Choroid plexus epithelial cell (primary cell): Measurements from ENCODE around the gene RBM38.
"Not testable (repeated sequence)": the region's sequence is repeated elsewhere in the genome, so short reads cannot be mapped to it uniquely, and the experiment has no call there.

Experiments
- DNase-seq: peaks from one replicate; pipeline ENCODE4 v3.0.0-alpha.2; 2010; ENCODE audit warnings: low read depth
- H3K4me3 ChIP-seq: 2 replicates; pipeline ENCODE4 v1.5.1; 2011; ENCODE audit warnings: low read depth, mild to moderate bottlenecking, control low read depth, low read length, moderate library complexity
- CTCF ChIP-seq: conservative IDR thresholded peaks from 2 replicates; pipeline ENCODE4 v1.5.1; 2011; ENCODE audit warnings: low read depth, mild to moderate bottlenecking, control low read depth, inconsistent platforms, low read length, moderate library complexity

The RBM38 gene

GRCh38 chr20:57390604-57391438 lies at the start of gene RBM38:
RBM38 (plus strand) TSS chr20:57391396; CDS start chr20:57391582, 186 bp downstream.
- TF ChIP-seq CTCF, result no peak
- DNase-seq, result peak; percentile 61
- peak within 1 kb of the TSS; percentile 64 for H3K4me3 ChIP-seq

- TF ChIP-seq CTCF, result no peak
- DNase-seq, result no peak
- H3K4me3 ChIP-seq, result no peak overlapping the region
Measured at GRCh38 chr20:57341663-57342062, 49.5 kb upstream of the RBM38 start.

GRCh38 chr20:57342829-57343228 lies 48.4 kb upstream of the RBM38 start:
- no peak overlapping the region for H3K4me3 ChIP-seq
- no peak for TF ChIP-seq CTCF
- peak; percentile 25 for DNase-seq

- TF ChIP-seq CTCF, result peak; percentile 86
- peak; percentile 81 for DNase-seq
- H3K4me3 ChIP-seq, result no peak overlapping the region
Measured at GRCh38 chr20:57346477-57346876, 44.7 kb upstream of the RBM38 start.

GRCh38 chr20:57347393-57347792 lies 43.8 kb upstream of the RBM38 start:
- TF ChIP-seq CTCF, result no peak
- DNase-seq, result no peak
- H3K4me3 ChIP-seq, result no peak overlapping the region

GRCh38 chr20:57348200-57348921 lies 42.8 kb upstream of the RBM38 start:
- DNase-seq, H3K4me3 ChIP-seq: not testable (repeated sequence)

- not testable (repeated sequence) for H3K4me3 ChIP-seq, DNase-seq
Measured at GRCh38 chr20:57348922-57349574, 42.1 kb upstream of the RBM38 start.
